HG03196 (cell line): ENCODE results near the gene CGNL1.

Experiments
- ATAC-seq: cut with Tn5 transposase; IDR thresholded peaks from one replicate; pipeline ENCODE4 v1.9.1; 2021; ENCODE audit not compliant: unreplicated experiment

CGNL1 gene, protein sequence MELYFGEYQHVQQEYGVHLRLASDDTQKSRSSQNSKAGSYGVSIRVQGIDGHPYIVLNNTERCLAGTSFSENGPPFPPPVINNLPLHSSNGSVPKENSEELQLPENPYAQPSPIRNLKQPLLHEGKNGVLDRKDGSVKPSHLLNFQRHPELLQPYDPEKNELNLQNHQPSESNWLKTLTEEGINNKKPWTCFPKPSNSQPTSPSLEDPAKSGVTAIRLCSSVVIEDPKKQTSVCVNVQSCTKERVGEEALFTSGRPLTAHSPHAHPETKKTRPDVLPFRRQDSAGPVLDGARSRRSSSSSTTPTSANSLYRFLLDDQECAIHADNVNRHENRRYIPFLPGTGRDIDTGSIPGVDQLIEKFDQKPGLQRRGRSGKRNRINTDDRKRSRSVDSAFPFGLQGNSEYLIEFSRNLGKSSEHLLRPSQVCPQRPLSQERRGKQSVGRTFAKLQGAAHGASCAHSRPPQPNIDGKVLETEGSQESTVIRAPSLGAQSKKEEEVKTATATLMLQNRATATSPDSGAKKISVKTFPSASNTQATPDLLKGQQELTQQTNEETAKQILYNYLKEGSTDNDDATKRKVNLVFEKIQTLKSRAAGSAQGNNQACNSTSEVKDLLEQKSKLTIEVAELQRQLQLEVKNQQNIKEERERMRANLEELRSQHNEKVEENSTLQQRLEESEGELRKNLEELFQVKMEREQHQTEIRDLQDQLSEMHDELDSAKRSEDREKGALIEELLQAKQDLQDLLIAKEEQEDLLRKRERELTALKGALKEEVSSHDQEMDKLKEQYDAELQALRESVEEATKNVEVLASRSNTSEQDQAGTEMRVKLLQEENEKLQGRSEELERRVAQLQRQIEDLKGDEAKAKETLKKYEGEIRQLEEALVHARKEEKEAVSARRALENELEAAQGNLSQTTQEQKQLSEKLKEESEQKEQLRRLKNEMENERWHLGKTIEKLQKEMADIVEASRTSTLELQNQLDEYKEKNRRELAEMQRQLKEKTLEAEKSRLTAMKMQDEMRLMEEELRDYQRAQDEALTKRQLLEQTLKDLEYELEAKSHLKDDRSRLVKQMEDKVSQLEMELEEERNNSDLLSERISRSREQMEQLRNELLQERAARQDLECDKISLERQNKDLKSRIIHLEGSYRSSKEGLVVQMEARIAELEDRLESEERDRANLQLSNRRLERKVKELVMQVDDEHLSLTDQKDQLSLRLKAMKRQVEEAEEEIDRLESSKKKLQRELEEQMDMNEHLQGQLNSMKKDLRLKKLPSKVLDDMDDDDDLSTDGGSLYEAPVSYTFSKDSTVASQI

DNA sequence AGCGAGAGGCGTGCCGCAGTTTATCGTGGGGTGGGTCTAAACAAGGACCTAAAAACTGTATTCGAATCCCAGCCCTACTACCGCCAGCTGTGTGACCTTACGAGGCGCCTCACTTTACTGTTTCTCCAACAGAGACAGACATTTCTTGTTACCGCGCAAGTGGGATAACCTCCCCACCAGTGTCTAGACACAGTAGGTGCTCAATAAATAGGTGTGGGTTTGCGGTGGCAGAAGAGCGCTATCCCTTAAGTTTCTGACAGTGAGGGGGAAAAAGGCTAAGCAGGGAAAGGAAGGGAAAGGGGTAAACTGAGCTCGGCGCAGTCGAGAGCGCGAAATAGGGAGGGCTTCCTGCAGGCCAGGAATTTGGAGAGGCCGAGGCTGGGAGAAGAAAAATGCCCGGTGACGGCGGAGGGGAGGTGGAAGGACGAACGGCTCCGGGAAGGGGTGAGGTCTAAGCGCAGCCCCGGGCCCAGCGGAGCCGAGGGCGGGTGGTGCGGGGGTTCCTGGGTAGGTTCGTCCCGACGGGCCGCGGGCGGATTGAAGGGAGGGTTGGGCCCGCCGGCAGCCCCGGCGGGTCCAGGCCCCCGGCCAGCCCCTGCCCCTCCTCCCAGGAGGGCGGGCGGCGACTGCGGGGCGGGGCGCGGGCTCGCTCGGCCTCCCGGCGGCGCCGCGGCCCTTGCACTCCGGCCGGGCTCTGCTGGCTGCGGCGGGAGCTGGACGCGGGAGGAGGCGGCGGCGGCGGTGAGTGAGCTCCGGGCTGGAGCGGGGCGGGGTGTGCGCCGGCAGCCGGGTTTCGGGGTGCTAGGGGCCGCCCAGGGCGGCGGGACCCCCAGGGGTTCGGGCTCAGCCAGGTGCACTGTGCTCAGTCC lies at the start of gene CGNL1:
Gene CGNL1, plus strand, starts transcription at position 679 of the 869 bp plus-strand sequence. CDS start 61,495 bp downstream, outside the sequence.
- no peak for ATAC-seq

DNA sequence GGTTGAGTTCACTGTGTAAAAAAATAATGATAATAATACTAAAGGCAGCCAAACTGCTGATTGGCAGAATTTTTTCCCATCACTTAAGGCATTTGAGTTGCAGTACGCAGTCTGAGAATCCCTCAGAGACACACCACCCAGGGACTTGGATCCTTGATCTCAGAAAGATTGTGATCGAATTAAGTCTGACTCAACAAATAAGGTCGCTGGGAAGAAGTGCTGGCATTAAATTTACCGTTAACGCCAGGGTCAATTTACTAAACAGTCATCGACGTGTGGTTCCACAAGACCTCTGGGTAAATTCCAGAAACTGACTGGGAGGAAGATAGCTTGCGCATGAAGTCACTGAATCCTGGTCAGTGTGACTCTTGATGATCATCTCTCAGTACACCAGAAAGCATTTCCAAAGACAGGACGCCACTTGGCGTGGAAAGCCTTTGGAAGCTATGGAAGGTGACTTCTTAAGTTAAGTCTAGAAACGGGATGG lies 48.3 kb upstream of the CGNL1 start:
- ATAC-seq, result no peak

DNA sequence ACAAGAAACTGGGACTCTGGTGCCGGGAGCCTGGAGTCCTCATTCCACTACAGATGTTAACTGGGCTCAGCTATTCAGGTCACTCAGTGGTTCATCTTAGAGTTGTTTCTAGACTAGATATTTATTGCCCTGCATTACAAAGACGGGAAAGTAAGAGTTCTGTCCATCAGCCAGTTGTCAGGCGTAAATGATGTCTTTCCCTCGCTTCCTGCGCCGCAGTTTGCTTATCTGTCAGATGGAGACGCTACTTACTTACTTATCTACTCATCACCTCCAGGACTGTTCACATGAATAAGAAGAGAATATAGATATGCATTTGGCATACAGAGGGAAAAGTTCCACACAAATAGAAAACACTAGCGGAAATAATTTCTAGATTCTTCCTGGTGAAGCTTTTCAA lies 47.8 kb upstream of the CGNL1 start:
- ATAC-seq, result no peak

DNA sequence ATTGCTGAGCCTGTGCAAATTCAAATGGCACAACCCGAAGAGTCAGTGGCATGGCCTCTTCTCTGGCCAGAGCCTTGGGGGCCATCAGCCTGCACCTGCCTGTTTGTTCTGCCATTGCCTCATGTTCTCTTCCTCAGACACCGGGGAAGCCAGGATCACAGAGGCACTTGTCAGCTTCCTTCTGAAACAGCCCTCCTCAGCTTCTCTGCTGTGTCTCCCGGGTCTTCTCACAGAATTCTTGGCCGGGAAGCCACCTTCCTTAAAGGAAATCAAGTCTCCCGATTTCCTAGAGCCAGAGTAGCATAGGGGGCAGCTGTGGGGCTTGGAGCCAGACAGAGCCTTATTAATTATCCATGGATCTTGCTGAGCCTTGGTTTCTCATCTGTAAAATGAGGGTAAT lies 47.4 kb upstream of the CGNL1 start:
- ATAC-seq, result no peak

DNA sequence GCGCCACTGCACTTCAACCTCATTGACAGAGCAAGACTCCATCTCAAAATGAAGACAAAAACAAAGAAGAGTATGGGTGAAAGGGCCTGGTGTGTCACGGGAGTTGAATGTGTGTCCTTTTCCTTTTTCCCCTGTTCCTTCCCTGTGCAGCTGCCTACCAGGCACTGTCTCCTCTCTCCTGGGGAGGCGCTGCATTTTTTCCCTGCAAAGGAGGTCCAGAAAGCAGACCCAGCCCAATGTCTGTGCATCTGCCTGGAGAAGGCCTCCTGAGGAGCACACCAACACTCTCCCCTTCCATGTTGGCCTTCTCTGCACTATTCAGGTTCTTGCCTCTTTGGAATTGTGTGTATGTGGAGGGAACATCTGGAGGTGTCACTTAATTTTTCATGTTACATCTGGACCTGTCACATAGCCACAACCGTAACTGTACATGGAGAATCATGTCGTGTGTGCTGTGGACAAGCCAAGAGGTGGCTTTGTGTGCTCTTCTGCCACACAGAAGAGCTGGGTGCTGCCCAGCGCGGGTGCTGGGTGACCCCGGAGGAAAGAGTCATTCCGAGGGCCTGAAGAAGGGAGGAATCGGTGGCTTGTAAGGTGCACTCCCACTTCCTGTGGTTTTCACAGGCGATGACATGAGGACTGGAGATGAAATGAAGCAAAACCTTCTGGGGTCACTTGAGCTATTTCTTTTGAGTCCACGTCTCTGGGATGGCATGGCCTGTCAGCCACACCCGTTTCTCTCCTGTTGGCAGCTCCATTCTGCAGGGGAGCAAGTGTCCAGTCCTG lies 46.5 kb upstream of the CGNL1 start:
- no peak for ATAC-seq

DNA sequence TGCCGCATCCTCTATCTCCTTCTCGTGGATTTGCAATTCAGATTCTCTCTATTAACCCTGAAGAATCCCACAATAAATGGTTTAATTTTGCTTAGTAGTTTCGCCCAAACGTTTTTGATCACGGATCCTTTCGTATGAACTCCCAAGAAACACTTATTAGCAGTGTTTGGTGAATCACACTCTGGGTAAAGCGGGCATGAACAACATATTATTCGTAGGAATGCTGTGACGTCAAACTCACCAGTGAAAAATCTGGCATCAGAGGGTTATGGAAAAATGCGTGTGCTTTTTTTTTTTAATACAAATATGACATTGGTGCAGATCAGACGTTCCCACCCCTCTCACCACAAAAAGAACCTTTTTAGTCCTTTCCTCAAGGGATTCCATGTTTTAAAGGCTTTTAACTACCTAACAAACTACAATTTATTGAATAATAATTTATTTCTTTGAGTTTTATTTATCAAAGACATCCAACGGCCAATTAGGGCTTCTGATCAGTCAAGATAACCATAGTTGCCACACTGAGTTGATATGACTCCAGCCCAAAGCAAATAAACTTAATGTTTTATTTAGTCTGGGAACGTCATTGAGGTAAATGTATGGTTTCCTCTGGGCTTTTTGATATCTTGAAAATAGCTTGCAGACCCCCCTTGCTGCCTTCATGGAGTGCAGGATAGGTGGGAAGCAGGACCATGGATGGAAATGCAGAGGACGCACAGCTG lies 45.5 kb upstream of the CGNL1 start:
- ATAC-seq, result no peak

DNA sequence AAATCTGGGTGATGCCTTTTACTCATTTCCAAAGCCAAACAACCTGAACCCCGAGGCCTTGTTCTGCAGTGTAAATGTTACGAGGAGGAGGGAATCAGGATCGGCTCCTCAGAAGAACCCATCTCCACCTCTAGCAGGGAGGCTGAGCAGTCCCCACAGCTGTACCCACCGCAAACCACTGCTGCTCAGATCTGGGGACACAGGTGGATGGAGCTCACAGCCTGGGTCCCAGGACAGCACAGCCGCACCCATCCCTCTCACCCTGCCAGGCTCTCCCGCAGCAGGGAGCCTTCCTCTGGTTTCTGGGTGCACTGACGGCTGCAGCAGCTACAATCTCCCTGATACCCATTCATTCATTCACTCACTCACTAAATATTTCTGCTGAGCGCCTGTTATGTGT lies 44.0 kb upstream of the CGNL1 start:
- ATAC-seq, result no peak

DNA sequence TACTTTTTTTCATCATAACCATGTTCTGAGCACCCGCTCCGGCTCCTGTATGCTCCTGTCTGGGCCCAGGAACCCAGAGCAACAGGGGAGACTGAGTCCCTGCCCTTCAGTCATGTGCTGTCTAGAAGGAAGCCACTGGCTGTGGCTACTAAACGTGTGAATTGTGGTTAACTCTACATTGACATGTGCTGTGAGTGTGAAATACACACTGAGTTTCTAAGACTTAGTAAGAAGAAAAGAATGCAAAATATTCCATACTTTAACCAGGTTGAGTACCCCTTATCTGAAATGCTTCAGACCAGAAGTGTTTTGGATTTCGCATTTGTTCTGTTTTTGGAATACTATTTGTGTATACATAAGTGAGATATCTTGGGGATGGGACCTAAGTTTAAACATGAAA lies 42.8 kb upstream of the CGNL1 start:
- ATAC-seq, result no peak

DNA sequence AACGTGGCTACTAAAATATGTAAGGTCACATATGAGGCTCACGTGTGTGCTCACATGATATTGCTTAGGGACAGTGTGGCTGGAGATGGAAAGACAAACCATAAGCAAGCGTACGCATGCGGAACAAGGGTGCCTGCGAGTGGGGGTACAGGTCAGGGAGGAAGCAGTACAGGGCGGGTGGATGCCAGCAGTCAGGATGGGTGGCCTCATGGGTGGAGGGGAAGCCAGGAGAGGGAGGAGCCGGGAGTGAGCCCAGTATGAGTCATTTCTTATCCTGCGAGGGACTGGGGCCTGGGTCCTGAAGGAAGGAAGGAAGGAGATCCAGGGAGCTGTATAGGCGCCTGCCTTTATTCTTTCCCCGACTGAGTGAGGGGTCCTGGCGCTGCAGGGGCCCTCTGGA lies 42.0 kb upstream of the CGNL1 start:
- no peak for ATAC-seq

DNA sequence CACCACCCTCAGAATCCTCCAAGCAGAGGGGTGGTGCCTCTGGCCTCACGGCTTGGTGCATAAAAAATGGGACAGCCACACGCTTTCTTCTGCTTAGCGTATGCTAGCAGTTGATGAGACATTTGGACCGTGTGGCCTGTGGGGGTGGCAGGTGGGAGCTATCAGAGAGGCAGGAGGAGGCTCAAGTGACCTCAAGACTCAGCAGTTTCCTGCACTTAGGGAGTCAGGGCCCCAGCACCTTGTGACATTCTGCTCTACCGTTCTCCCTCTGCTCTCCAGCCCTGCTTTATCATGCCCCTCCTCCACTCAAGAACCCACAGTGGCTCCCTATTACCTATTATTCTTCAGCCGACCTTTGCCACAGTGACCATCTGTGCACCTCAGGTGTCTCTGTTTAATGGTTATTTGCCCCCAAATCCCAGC lies 41.0 kb upstream of the CGNL1 start:
- ATAC-seq, result no peak

DNA sequence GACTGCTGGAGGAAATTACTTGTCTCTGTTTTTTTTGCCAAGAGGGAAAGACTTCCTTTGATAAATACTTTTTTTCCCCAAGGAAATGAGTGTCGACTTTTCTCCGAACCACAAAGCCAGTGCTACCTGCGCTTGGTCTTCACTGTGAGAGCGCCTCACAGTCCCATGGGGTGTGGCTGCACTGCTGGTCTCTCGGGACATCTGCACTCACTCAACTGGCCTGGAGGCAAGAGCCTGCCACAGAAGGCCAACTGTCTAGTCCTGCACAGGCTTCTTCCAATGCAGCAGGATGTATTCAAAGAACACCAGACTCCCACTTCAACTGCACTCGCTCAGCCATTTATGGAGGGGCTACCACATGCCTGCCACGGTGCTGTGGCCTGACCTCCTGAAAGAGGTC lies 40.6 kb upstream of the CGNL1 start:
- ATAC-seq, result no peak

DNA sequence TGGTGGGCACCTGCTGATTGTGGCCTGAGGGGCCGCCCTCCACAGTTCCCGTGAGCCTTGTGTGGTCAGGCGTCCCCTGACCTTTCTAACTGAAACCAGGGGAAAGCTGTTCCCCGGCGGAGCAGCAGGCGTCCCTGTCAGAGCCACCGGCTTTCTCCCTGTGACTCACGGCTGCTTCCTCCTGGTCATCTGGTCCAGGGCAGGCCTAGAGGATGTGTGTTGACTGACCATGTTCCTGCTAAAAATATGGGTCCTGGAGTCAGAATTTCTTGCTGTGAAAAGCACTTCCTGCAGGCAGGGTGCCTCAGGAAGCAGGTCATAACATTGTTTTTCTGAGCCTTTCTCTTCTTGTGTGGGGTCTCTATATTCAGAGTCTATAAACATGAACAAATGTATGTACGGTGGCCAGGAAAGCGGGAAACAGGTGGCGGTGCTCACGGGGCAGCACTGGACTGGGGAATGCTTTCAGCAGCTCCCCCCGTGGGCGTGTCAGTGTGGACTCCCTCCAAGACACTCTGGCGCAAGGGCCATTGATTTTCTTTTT lies 38.4 kb upstream of the CGNL1 start:
- no peak for ATAC-seq

DNA sequence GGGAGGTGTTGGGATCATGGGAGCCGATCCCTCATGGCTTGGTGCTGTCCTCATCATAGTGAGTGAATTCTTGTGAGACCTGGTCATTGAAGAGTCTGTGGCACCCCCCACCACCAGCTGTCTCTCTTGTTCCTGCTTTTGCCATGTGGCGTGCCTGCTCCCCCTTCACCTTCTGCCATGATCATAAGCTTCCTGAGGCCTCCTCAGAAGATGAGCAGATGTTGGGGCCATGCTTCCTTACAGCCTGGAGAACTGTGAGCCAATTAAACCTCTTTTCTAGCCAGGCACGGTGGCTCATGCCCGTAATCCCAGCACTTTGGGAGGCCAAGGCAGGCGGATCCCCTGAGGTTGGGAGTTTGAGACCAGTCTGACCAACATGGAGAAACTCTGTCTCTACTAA lies 37.0 kb upstream of the CGNL1 start:
- ATAC-seq, result no peak

DNA sequence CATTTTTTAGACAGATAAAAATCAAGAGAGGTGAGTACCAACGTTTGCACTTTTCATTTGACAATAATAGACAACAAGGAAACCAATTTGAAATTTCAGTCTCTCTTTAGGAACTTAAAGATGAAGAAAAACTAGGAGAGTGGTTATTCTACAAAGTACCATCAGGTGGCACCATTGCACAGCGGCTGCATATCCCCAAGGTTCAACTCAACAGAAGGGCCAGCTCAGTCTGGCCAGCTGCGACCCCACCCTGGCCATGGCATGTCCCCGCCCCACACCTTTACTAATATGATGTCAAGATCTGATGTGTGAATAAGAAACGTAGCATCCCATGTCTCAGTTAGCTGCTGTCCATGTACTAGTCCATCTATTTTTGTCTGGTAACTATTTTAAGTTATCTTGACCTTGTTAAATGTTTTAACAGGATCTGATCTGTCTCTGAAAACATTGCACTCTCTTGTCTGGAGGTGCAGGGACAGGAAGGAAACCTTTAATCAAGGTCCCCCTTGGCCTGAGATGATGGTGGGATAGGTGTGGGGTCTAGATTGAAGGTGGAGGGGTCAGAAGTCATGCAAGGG lies 35.5 kb upstream of the CGNL1 start:
- ATAC-seq, result no peak

DNA sequence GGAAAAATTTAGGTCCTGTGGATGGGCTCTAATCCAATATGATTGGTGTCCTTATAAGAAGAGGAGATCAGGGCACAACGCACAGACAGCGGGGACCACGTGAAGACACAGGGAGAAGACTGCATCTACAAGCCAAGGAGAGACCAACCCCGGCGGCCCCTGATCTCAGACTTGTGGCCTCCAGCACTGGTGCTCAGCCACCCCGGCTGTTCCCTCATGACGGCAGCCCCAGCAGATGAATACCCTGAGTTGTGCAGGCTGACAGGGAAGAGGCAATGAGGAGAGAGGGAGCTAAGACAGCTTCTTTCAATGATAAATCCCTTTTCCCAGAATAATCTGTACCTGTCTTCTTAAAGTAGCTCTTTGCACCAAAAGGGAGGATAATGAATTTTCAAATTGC lies 33.3 kb upstream of the CGNL1 start:
- ATAC-seq, result no peak

DNA sequence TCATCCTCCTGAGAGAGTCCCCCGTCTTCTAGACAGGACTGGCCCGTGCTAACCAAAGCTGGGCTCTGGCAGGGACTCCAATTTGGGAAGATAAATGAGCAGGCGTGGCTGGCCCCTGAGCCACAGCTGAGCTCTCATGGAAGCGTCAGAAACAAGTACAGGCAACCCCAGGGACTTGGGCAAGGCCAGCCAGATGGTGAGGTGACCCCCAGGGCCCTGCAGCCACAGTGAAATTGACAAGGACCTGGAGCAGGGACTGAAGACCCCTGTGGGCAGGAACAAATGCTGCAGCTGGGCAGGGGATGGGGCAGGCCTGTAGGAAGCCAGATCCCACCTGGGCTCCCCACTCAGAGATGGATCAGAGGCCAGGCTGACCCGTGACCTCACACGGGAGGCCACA lies 32.8 kb upstream of the CGNL1 start:
- ATAC-seq, result no peak

DNA sequence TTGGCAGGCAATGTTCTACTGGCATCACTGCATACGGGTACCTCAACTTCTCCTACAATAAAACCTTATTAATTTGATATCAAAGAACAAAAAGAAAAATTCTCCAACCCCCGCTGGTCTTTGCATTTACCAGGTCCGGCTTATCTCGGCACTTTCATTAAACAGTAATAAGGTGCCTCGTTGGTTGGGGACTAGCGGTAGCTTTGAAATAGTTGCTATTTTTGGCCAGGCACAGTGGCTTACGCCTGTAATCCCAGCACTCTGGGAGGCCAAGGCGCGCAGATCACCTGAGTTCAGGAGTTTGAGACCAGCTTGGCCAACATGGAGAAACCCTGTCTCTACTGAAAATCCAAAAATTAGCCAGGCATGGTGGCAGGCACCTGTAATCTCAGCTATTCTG lies 32.0 kb upstream of the CGNL1 start:
- ATAC-seq, result no peak

DNA sequence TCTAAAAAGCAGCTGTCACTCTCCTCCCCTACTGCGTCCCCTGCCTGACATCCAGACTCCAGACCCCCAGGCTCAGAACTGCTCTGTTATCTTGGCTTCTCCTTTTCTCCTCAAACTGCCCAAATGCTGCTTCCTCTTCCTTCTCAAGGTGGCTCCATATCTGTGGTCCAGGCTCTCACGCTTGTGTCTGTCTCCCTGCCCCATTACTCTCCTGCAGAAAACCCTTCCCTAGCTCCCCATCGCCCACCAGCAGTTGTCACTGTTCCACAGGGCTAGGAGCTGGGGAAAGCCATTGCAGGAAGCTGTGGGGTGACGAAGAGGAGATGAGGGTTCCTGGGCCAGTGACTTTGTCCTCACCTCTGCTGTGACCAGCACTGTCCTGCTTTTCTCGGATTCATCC lies 30.7 kb upstream of the CGNL1 start:
- ATAC-seq, result no peak
